H9 (cell line): ENCODE measurements around the gene FAM8A1. TPM values are rescaled to one million over a fixed set of nuclear protein-coding genes. Genes with fewer than 3 reads are reported as not detected.

ENCODE experiments used
- DNase-seq: peaks from one replicate; pipeline ENCODE4 v3.0.0-alpha.2; 2017
- H2AFZ ChIP-seq: one replicate; pipeline ENCODE4 v1.6.1; 2013; ENCODE audit warnings: mild to moderate bottlenecking, low read length, control low read depth, moderate library complexity
- H2AK5ac ChIP-seq: 2 replicates; pipeline ENCODE4 v1.6.1; 2013; ENCODE audit warnings: low read length, control low read depth, mixed read lengths; ENCODE audit not compliant: insufficient read length
- H2BK120ac ChIP-seq: one replicate; pipeline ENCODE4 v1.6.1; 2013; ENCODE audit warnings: low read depth, mild to moderate bottlenecking, low read length, control low read depth, inconsistent platforms; ENCODE audit not compliant: poor library complexity, severe bottlenecking
- H2BK12ac ChIP-seq: 2 replicates; pipeline ENCODE4 v1.6.1; 2013; ENCODE audit warnings: low read length, control low read depth, mixed read lengths, low read depth; ENCODE audit not compliant: insufficient read length
- H2BK15ac ChIP-seq: 2 replicates; pipeline ENCODE4 v1.6.1; 2013; ENCODE audit warnings: low read depth, low read length, control low read depth
- H2BK20ac ChIP-seq: one replicate; pipeline ENCODE4 v1.6.1; 2013; ENCODE audit warnings: low read depth, mild to moderate bottlenecking, low read length, control low read depth, inconsistent platforms; ENCODE audit not compliant: poor library complexity, severe bottlenecking
- H2BK5ac ChIP-seq: 2 replicates; pipeline ENCODE4 v1.6.1; 2013; ENCODE audit warnings: low read length, control low read depth, mixed read lengths; ENCODE audit not compliant: insufficient read length
- H3K14ac ChIP-seq: 2 replicates; pipeline ENCODE4 v1.6.1; 2013; ENCODE audit warnings: low read length, control low read depth; ENCODE audit not compliant: insufficient read depth
- H3K18ac ChIP-seq: 2 replicates; pipeline ENCODE4 v1.6.1; 2013; ENCODE audit warnings: low read depth, mild to moderate bottlenecking, mixed read lengths, low read length, control low read depth; ENCODE audit not compliant: insufficient read length
- H3K23ac ChIP-seq: 2 replicates; pipeline ENCODE4 v1.6.1; 2013; ENCODE audit warnings: low read length, control low read depth, mixed read lengths, low read depth; ENCODE audit not compliant: insufficient read length
- H3K23me2 ChIP-seq: 2 replicates; pipeline ENCODE4 v1.6.1; 2013; ENCODE audit warnings: low read depth, mild to moderate bottlenecking, mixed read lengths, low read length, control low read depth; ENCODE audit not compliant: insufficient read length, poor library complexity, severe bottlenecking
- H3K27ac ChIP-seq: 2 replicates; pipeline ENCODE4 v1.5.1; 2013; ENCODE audit warnings: low read length, control low read depth, mixed read lengths, low read depth; ENCODE audit not compliant: insufficient read length
- H3K27me3 ChIP-seq: 2 replicates; pipeline ENCODE4 v1.6.1; 2013; ENCODE audit warnings: low read length, control low read depth, inconsistent platforms; ENCODE audit not compliant: insufficient read depth
- H3K4ac ChIP-seq: 2 replicates; pipeline ENCODE4 v1.6.1; 2013; ENCODE audit warnings: low read depth, mild to moderate bottlenecking, control low read depth, inconsistent platforms, low read length, moderate library complexity
- H3K4me1 ChIP-seq: 2 replicates; pipeline ENCODE4 v1.6.1; 2013; ENCODE audit warnings: low read length, control low read depth, inconsistent platforms; ENCODE audit not compliant: insufficient read depth
- H3K4me2 ChIP-seq: 2 replicates; pipeline ENCODE4 v1.6.1; 2013; ENCODE audit warnings: low read length, control low read depth, mixed read lengths; ENCODE audit not compliant: insufficient read length, insufficient read depth
- H3K56ac ChIP-seq: 2 replicates; pipeline ENCODE4 v1.6.1; 2013; ENCODE audit warnings: low read depth, mild to moderate bottlenecking, mixed read lengths, low read length, control low read depth; ENCODE audit not compliant: insufficient read length
- H3K79me1 ChIP-seq: 2 replicates; pipeline ENCODE4 v1.6.1; 2013; ENCODE audit warnings: low read depth, mild to moderate bottlenecking, moderate library complexity, low read length, control low read depth, inconsistent platforms; ENCODE audit not compliant: insufficient read depth, poor library complexity, severe bottlenecking
- H3K79me2 ChIP-seq: 2 replicates; pipeline ENCODE4 v1.6.1; 2013; ENCODE audit warnings: low read length, control low read depth, inconsistent platforms; ENCODE audit not compliant: insufficient read depth
- H3K9ac ChIP-seq: 2 replicates; pipeline ENCODE4 v1.6.1; 2013; ENCODE audit warnings: low read length, control low read depth, mixed read lengths; ENCODE audit not compliant: insufficient read length; ENCODE audit errors: extremely low read depth
- H3K9me3 ChIP-seq: one replicate; pipeline ENCODE4 v1.6.1; 2013; ENCODE audit warnings: low read depth, low read length, inconsistent platforms; ENCODE audit not compliant: control insufficient read depth
- H3T11ph ChIP-seq: one replicate; pipeline ENCODE4 v1.6.1; 2013; ENCODE audit warnings: mild to moderate bottlenecking, low read length, control low read depth, inconsistent platforms
- H4K20me1 ChIP-seq: one replicate; pipeline ENCODE4 v1.6.1; 2013; ENCODE audit not compliant: control insufficient read depth, insufficient read length, insufficient read depth
- H4K5ac ChIP-seq: 2 replicates; pipeline ENCODE4 v1.6.1; 2013; ENCODE audit warnings: low read depth, mild to moderate bottlenecking, mixed read lengths, low read length, control low read depth; ENCODE audit not compliant: insufficient read length
- H4K8ac ChIP-seq: replicated peaks from 2 replicates; pipeline ENCODE4 v1.6.1; 2013; ENCODE audit warnings: low read length, control low read depth, mixed read lengths, low read depth; ENCODE audit not compliant: insufficient read length
- H4K91ac ChIP-seq: 2 replicates; pipeline ENCODE4 v1.6.1; 2013; ENCODE audit warnings: low read depth, mild to moderate bottlenecking, moderate library complexity, mixed read lengths, low read length, control low read depth; ENCODE audit not compliant: insufficient read length
- H3K27ac Mint-ChIP-seq, 3 experiments: 2 replicates in 2 of 3; 3 replicates in 1 of 3; pipeline ENCODE4 v1.8.0; 2020 to 2021; ENCODE audit warnings: mixed read lengths in 3 of 3, mild to moderate bottlenecking in 1 of 3, moderate library complexity in 1 of 3
- H3K27me3 Mint-ChIP-seq: 2 replicates; pipeline ENCODE4 v1.8.0; 2021; ENCODE audit warnings: low read depth, mild to moderate bottlenecking, moderate library complexity, mixed read lengths
- H3K36me3 Mint-ChIP-seq, 3 experiments: 2 replicates in 2 of 3; 3 replicates in 1 of 3; pipeline ENCODE4 v1.8.0; 2020 to 2021; ENCODE audit warnings: low read depth in 3 of 3, mixed read lengths in 3 of 3; ENCODE audit not compliant: insufficient read depth in 1 of 3
- H3K4me1 Mint-ChIP-seq, 2 experiments: 2 replicates each; pipeline ENCODE4 v1.8.0; 2020; ENCODE audit warnings: mixed read lengths in 2 of 2
- H3K4me3 Mint-ChIP-seq, 2 experiments: 2 replicates in 1 of 2; 3 replicates in 1 of 2; pipeline ENCODE4 v1.8.0; 2020 to 2021; ENCODE audit warnings: mild to moderate bottlenecking in 2 of 2, mixed read lengths in 2 of 2, moderate library complexity in 1 of 2
- H3K9me3 Mint-ChIP-seq, 2 experiments: 2 replicates in 1 of 2; 3 replicates in 1 of 2; pipeline ENCODE4 v1.8.0; 2020; ENCODE audit warnings: mild to moderate bottlenecking in 2 of 2, mixed read lengths in 2 of 2, moderate library complexity in 1 of 2
- WGBS: extraction: QIAGEN DNeasy Blood & Tissue Kit; methylation state at CpG from one replicate; pipeline ENCODE4 v1.1.7; 2013; ENCODE audit warnings: missing lambda C conversion rate, low lambda C conversion rate, mixed read lengths; ENCODE audit not compliant: insufficient read length; ENCODE audit errors: extremely low coverage; 5-methylcytosine and 5-hydroxymethylcytosine counted together
- total RNA-seq: library from RNA; stranded (reverse); gene quantifications from 2 replicates; pipeline ENCODE4 v1.2.1, GENCODE V29; 2021
- TF ChIP-seq, protein P1 (sequence below): fragments of 200-600 bp; sonication (generic); conservative IDR thresholded peaks from 3 replicates; pipeline ENCODE4 v1.8.0; 2021; ENCODE audit warnings: antibody characterized with exemption, mild to moderate bottlenecking

FAM8A1 gene
- total RNA-seq, 1 experiment from 2014 or later: 11.0 TPM

DNA sequence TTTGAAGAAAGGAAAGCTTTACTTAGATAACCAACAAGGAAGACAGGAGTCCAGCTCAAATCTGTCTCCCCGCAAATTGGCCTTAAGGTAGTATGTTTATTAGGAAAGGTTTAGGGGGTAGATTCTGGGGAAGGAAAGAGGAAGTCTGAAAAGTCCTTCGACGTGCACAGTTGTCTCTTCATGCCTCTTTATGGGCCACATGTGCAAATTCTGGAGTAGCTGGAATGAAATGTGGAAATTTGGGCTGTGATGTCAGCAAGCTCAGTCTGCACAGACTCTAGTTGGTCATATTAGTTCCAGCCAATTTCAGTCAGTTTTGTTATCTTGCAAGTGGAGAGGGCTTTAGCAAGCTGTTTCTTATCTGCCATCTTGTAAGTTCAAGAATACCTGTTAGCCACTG lies 56.5 kb downstream of the FAM8A1 start:
- no peak overlapping the region for H3K27ac ChIP-seq
- H2BK20ac ChIP-seq: no peak overlapping the region
- H3K36me3 Mint-ChIP-seq: peaks cover 30 to 79% (median 78%) of the 10 kb centered on the region in 3 experiments; a peak in 6 of 7 replicates
- no peak overlapping the region for H2AFZ ChIP-seq
- TF ChIP-seq, protein P1, sequence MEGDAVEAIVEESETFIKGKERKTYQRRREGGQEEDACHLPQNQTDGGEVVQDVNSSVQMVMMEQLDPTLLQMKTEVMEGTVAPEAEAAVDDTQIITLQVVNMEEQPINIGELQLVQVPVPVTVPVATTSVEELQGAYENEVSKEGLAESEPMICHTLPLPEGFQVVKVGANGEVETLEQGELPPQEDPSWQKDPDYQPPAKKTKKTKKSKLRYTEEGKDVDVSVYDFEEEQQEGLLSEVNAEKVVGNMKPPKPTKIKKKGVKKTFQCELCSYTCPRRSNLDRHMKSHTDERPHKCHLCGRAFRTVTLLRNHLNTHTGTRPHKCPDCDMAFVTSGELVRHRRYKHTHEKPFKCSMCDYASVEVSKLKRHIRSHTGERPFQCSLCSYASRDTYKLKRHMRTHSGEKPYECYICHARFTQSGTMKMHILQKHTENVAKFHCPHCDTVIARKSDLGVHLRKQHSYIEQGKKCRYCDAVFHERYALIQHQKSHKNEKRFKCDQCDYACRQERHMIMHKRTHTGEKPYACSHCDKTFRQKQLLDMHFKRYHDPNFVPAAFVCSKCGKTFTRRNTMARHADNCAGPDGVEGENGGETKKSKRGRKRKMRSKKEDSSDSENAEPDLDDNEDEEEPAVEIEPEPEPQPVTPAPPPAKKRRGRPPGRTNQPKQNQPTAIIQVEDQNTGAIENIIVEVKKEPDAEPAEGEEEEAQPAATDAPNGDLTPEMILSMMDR: no peak
- DNase-seq: no peak
- no peaks in the 10 kb centered on the region for H3K4me1 ChIP-seq
- H2AK5ac ChIP-seq: no peak overlapping the region
- H4K91ac ChIP-seq: no peak overlapping the region
- no peak overlapping the region for H3K9ac ChIP-seq
- H3K4me3 Mint-ChIP-seq: no peak overlapping the region
- H3K4me1 Mint-ChIP-seq: no peaks in the 10 kb centered on the region
- H3K79me1 ChIP-seq: peaks cover 12% of the 10 kb centered on the region
- no peaks in the 10 kb centered on the region for H3K9me3 ChIP-seq
- no peaks in the 10 kb centered on the region for H3K27me3 ChIP-seq
- H3K79me2 ChIP-seq: peaks cover 2% of the 10 kb centered on the region
- no peaks in the 10 kb centered on the region; the same call in 1 of the 2 replicates for H3K27me3 Mint-ChIP-seq
- H3K27ac Mint-ChIP-seq: no peak overlapping the region; a peak in 1 of 7 replicates
- no peak overlapping the region for H3K56ac ChIP-seq
- WGBS: no CpG with 5 or more reads among the region's 3 CpGs
- no peak overlapping the region for H3K4me2 ChIP-seq
- no peaks in the 10 kb centered on the region for H3K23me2 ChIP-seq
- no peak overlapping the region for H2BK5ac ChIP-seq
- no peak overlapping the region for H4K5ac ChIP-seq
- no peak overlapping the region for H2BK15ac ChIP-seq
- H4K20me1 ChIP-seq: no peaks in the 10 kb centered on the region
- no peaks in the 10 kb centered on the region for H3K9me3 Mint-ChIP-seq
- no peak overlapping the region for H3K4ac ChIP-seq
- no peak overlapping the region for H3T11ph ChIP-seq
- no peak overlapping the region for H2BK120ac ChIP-seq
- H4K8ac ChIP-seq: no peak overlapping the region
- no peak overlapping the region for H3K14ac ChIP-seq
- no peak overlapping the region for H3K23ac ChIP-seq
- no peak overlapping the region for H3K18ac ChIP-seq
- H2BK12ac ChIP-seq: no peak overlapping the region

Other genes with a start within 250 kb of the FAM8A1 start
- 11.5 and 11.9 TPM in 2 replicates for gene CAP2, start 206.7 kb upstream of the FAM8A1 start, total RNA-seq
- gene NUP153, start 106.6 kb downstream of the FAM8A1 start, total RNA-seq: 96.1 and 99.3 TPM in 2 replicates